HUDEP-2 (cell line): ENCODE data around the gene RAB26.

Experiments used
- DNase-seq, 76 experiments: peaks; one replicate each; lab custom pipeline; 2025; ENCODE audit not compliant: unreplicated experiment in 76 of 76; lab: John Stamatoyannopoulos, UW

RAB26 gene

DNA sequence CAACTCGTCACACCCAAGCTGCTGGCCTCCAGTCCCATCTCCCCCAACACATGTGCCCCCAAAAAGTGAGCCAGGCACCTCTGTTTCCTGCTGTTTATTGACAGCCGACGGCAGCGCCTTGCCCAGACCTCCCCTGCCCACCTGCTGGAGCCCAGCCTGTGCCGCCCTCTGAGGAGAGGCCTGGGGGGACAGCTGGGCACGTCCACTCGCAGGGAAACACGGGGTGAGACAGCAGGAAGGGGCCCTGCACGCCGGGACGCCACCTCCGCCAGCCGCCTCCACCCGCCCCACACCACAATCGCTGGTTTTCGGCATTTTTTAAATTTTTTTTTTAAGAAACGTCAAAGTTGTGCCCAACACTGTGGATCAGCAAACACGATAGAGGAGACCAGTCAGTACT is 28.7 kb downstream of the RAB26 start:
- DNase-seq: no peak

DNA sequence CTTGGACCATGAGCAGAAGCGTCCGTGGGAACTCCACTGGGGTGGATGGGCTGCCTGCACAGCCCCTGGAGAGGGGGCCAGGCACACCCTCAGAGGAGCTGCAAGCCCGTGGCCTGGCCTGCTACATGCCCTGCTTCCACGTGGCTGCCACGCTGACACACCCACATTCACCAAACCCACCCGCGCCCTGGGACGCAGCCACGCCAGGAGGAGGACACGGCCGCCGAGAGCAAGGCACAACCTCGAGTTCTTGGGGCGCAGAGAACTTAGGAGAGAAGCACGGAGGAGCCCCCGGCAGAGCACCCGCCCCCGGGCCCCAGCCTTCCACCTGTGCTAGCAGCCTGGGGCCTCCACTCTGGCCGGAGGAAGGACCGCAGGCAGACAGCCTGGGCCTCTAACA is 29.1 kb downstream of the RAB26 start:
- DNase-seq: no peak

DNA sequence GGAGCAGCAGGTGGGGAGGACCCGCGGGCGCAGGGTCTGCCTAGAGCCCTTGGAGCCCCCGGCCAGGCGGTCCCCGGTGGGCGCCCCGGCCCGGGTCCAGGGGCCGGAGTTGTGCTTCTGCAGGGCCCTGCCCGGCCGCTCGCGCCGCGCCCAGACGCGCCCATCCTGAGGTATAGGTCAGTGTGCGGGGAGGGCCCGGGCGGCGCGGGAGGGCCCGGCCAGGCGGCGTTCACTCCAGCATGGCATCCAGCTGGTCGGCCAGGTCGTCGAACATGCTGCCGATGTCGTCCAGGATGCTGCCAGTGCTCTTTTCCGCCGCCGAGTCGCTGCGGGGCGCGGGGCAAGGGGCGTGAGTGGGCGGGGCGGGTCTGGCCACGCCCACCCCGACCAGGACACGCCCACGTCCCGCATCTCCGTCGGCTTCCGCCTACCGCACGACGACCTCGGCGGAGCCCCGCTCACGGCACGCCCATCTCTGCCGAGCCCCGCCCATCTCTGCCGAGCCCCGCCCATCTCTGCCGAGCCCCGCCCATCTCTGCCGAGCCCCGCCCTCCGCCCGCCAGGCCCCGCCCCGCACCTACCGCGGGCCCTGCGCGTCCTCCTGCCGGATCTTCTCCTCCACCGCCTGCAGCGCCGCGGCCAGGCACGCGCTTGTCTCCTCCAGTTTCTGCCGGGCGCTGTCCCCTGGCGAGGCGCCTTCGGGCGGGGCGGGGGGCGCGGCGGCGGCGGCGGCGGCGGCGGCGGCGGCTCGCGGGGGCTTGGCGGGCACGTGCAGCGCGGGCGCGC is 30.1 kb downstream of the RAB26 start:
- DNase-seq: peak in 54 of 76 experiments; percentile 7 to 74 (median 50)

DNA sequence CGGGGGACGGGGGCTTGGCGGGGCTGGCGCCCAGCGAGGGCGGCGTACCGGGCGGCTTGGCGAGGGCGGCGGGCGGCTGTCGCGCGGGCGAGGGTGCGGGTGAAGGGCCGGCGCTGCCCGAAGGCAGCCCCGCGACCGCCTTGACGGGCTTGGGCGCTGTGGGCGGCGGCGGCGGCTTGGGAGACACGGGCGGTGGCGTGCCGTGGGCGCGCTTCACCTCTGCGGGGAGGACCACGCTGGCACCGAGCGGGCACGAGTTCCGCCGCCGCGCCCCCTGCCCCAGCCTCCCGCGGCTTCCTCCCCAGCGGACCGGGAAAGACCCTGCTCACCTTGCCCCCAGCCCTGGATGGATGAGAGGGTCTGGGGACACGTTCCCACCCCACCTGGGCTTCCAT is 30.7 kb downstream of the RAB26 start:
- no peak for DNase-seq

DNA sequence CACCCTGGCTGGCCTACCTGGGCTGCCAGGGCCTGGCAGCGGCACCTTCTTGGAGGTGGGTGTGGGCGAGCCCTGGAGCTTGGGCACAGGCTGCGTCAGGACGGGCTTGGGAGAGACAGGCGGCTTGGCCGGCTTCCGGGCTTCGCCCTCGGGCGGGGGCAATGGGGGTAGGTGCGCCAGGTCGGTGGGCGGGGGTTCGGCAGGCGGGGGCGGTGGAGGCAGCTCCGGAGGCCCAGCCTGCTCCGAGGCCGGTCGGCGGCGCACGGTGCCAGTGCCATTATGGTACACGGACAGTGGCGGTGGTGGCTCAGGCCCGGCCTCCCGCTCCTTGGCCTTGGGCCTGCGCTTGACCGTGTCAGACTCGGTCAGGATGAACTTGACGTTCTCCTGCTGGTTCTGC is 31.2 kb downstream of the RAB26 start:
- no peak for DNase-seq

DNA sequence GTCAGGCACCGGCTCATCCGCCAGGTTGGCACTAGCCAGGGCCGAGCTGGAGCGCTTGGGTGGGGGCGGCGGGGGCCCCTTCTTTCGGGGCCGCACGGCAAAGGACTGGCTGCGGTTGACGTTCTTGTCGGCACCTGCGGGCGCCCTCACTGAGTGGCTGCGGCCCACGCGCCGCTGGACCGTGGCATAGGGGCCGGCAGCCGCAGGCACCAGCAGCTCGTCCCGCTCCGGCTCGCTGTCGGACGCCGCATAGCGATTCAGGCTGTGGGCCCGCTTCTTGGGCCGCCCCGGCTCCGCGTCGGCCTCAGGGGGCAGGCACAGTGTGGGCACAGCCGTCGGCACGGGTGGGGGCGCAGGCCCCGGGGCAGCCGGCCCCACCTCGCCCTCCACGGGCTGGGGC is 32.0 kb downstream of the RAB26 start:
- DNase-seq: no peak

DNA sequence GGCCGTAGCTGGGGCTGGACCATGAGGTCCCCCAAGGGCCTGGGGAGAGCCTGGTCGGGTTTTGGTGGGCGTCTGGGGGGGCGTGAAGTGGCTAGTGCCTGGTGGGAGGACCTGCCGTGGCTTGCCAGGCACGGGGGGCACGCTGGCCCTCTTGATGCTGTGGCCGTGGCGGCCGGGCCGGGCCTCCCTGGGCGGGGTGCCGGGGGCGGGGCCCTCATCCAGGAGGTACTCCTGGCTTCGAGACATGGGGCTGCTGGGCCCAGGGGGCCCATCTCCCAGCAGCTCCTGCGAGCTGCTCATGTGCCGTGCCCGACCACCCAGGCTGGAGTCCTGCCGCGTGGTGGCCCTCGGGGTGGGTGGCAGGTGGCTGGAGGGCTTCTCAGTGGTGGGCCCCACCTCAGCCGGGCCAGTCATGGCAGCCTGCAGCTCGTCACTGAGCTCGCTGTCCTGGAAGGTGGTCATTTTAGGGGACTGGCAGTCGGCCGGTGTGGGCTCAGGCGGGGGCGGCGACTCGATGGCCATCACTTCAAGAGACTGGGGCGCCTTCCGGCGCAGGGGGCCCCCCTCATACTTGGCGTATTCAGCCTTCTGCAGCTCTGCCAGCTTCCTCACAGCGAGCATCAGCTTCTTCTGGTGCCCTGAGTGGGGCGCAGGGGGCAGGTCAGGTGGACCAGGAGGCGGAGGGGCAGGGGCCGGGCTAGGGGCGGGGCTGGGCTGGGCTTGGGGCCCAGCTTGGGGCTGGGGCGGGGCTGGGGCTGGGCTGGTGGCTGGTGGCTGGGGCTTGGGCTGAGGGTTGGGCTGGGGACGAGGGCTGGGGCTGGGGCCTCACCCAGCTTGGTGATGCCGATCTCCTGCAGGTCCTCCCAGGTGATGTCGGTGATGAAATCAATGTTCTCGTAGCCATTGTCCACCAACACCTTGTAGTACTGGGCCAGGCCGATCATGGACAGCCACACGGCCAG is 32.8 kb downstream of the RAB26 start:
- DNase-seq: peak in 2 of 76 experiments; percentile 4 to 11

DNA sequence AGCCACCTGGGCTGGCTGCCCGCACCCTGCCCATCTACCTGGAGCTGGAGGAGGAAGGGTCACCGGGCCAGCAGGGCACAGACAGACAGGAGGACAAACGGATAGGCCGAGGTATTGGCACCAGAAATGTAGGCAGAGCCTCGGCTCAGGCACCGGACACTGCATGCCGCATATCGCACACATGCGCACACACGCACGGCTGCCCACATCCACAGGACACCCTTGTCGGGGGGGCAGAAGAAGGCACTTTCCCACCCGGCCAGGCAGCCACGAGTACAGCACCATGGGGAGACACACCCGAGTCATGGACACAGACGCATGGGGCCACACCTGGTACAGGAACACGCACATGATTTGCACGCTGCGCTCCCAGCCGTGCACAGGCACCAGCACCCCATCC is 33.5 kb downstream of the RAB26 start:
- no peak for DNase-seq

DNA sequence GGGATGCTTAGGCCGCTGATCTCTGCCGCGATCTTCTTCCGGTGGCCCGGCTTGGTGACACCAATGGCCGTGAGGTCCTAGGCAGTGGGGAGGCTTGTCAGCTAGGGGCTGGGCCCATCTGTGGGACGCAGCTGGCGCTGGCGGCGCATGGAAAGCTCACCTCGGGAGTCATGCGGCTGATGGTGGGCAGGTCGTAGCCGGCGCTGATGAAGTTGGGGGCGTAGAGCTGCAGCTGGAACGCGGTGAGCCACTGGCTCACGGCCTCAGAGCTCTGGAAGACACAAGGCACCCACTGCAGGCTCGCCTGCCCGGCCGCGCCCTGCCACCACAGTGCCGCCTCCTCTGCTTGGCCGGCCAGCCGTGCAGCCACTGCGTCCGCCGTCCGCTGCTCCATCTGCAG is 35.2 kb downstream of the RAB26 start:
- no peak for DNase-seq

DNA sequence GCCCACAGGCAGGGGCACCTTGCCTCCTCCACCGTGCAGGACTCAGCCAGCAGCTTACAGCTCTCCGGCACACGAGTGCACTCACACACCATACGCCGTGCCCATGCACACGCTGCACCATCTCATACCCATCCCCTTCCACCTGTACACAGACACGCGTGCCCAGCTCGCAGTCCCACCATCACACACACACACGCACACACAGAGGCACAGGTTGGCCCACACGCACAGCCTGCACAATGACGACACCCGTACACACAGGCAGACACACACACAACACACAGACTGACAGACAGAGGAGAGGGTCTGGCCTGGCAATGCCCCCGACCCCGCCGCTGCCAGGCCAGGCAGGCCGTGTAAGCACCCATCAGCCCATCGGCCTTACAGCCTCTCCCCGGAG is 35.9 kb downstream of the RAB26 start:
- DNase-seq: no peak

DNA sequence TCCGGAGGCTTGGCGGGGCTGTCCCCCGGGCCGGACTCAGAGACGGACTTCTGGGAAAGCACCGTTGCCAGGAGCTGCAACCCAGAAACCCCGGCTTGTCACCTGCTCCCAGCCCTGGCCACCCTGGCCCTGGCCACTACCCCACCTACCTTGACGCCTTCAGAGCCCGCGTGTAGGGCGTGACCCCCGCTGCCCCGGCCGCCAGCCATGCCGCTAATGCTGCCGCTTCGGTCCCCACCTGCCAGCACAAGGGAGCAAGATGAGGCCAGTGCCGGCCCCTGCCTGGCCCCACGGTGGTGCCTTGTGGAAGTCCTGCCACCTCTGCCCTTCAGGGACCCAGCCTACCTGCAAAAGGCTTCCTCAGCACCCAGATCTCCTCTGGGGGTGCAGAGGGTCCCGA is 36.5 kb downstream of the RAB26 start:
- no peak for DNase-seq

DNA sequence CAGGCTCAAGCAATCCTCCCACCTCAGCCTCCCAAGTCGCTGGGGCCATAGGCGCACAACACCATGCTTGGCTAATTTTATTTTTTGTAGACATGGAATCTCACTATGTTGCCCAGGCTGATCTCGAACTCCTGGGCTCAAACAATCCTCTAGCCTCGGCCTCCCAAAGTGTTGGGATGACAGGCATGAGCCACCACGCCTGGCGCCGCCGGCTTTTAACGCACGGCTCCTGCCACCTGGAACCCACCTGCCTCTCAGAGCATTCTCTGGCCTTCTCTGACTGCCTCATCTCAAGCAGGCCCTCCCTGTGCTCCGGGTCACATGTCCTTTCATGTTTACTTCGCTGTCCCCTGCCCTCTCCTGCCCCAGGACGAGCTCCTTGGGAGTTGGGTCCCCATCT is 37.6 kb downstream of the RAB26 start:
- no peak for DNase-seq

DNA sequence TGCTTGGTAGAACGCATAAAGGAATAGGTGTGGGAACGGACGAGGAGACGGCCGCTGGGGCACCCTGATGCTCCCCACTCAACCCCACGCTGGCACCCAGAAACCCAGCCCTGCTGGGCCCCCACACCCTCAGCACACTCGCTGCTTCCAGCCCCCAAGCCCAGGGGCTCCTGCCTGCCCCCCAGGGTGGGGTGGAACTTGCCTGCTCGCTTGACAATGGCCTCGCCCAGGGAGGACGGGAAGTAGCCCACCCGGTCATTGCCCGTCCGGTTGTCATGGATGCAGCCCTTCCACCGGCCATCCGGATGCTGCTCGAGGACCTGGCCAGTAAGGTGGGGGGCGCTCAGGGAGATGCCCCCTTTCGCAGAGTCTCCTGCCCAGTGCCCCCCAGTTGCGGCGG is 38.1 kb downstream of the RAB26 start:
- no peak for DNase-seq

DNA sequence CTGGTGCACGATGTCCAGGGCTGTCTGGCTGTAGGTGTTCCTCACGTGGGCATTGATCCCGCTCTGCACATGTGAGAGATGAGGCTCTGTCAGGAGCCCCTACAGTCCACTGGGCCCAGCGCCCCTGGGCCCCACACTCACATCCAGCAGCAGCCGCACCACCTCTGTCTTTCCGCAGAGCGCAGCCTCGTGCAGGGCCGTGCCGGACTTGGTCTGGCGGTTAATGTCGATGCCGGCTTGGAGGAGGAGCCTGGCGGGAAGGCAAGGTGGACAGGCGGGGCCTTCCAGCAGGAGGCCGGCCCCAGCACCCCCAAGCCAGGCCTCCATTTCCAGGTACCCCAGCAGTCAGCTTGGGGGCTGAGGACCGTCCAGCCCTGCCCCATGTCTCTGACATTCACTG is 38.8 kb downstream of the RAB26 start:
- DNase-seq: no peak

DNA sequence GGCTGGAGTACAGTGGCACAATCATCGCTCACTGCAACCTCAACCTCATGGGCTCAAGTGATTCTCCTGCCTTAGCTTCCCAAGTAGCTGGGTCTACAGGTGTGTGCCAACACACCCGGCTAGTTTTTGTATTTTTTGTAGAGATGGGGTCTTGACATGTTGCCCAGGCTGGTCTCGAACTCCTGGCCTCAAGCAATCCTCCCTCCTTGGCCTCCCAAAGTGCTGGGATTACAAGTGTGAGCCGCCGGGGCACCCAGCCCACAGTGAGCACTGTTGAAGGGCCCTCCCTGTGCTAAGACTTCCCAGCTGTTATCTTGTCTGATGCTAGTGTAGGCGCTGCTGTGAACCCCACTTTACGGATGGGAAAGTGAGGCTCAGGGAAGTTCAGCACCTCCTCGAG is 40.0 kb downstream of the RAB26 start:
- DNase-seq: no peak

DNA sequence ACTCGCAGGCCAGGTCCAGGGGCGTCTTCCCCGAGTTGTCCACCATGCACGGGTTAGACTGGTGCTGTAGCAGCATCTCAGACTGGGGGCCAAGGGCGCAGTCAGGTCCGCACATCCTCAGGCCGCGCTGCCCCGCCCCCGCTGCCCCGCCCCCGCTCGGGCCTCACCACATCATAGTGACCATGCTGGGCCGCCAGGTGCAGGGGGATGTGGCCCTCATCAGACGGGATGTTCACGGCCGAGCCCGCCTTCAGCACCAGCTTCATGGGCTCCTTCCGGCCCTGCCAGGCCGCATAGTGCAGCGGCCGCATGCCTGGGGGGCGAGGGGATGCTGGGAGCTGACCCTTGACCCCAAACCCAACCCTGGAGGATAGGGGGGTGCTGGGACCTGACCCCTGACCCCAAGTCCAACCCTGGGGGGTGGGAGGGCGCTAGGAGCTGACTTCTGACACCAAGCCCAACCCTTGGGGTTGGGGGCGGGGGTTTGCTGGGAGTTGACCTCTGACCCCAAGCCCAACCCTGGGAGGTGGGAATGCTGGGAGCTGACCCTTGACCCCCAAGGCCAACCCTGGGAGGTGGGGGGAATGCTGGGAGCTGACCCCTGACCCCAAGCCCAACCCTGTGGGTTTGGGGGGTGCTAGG is 40.9 kb downstream of the RAB26 start:
- no peak for DNase-seq

DNA sequence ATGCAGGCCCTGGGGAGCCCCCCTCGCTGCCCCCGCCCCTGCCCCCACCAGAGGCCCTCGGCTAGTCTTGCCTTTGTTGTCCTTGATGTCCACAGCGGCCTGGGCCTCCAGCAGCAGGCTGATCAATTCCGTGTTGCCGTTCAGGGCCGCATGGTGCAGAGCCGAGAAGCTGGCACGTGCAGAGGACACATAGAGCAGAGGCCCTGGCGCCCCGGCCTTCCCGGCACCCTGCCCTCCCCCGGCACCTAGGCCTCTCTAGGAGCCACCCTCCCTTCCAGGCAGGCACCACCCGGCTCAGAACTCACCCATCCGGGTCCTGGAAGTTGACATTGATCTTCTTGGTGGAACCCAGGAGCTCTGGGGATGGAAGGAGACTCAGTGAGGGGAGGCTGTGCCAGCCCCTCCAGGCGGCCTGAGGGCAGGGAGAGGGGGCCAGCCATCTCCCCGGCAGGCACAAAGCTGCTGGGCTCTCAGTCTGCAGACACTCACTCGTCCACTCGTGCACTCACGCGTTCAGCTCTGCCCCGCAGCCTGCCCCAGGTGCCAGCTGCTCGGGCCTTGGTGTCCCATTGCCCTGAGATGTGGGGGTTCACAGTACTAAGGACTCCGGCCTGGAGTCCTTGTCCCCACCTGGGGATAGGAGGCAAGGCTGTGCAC is 41.7 kb downstream of the RAB26 start:
- DNase-seq: no peak

DNA sequence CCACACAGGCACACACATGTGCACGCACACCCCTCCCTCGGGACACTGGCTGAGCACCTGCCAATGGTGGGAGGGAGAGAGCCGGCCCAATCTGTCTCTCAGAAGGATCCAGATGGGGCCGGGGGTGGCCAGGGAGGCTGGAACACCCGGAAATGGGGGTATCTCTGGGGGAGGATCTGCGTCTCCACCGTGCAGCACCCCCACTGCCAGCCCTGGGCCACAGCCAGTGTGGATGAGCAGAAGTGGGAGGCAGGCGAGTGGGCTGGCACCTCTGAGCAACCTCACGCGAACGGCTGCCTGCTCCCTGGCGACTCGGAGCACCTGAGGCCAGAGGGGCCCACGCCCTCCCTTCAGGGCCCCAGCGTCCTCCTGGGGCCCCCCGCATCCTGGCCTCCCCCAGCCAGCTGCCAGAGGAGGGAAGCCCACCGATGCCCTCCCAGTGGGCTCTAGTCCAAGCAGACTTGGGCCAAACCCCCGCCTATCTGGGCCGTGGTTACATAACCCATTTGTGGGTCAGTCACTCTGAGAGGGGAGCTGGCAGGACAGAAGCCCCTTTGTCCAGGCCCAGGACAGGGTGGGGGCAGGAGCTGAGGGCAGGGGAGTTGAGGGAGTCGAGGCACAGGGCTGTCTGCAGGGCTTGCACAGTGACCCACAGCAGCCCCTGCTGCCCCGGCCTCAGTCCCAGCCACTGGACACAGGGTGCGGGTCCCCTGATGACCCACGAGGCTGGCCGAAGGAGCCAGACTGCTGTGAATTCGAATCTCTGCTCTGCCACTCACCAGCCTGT is 42.4 kb downstream of the RAB26 start:
- DNase-seq: no peak

DNA sequence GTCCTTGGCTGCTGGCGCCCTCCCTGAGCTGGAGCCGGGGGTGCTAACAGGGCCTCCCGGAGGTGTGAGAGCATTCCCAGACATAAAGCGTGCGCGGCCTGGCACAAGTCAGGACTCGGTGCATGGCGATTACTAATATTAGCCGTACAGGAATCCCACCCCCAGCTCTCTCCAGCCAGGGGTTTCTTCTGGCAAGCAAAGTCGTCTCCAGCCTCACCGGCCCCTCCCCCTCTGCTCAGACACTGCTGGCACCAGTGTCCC is 43.0 kb downstream of the RAB26 start:
- no peak for DNase-seq

DNA sequence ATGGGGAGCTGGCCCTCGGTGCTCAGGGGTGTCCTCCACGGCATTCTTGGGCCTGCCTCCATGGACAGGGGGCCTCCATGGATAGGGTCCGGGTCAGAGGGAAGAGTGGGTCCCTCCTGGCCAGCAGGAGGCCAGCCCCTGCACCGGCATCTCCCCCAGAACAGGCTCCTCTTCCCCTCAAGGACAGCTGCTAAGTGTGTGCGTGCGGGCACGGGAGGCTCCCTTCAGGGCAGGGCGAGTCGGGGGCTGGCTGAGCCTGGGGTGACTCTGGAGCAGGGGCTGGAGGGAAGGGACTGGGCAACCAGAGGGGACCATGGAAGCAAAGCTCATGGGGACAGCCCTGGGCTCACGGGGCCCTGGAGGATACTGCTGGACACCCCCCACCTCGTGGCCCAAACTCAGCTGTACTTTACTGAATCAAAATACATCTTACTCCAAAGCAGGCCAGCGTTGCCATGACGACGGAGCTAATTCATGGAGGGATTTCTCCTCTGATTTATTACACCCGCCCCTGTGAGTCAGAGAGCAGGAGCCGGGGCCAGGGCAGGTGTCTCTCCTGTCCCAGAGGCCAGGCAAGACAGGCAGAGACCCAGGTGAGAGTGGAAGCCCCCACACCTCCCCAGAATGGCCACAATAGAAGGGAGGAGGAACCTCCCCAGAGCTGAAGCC is 45.9 kb downstream of the RAB26 start:
- peak in 1 of 76 experiments; percentile 20 for DNase-seq
